Fibroblast of skin of left biceps (primary cell): Measurements from ENCODE around the gene EFNB2.
A peak's percentile ranks its signal among the peaks of the same experiment; 100 is the strongest.

Source experiments
- DNase-seq, 2 experiments: peaks; one replicate each; pipeline ENCODE4 v3.0.0-alpha.2; 2013; ENCODE audit warnings: low read depth in 2 of 2

The EFNB2 gene

DNA sequence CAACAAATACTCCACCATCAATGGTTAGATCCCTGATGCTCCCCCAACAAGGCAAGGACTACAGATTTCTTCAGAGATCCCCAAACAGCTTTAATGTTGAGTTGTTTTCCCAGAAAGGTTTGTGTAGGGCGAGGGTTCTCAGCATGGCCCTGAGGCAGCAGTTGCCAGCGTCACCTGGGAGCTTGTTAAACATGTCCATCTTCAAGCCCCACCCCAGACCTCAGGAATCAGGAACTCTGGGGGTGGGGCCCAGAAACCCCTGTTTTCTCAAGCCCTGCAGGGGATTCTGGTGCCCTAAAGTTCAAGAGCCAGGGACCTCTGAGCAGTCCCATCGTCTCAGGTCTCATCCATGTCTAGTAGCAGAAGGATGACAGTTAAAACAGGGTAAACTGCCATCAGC, 9.6 kb downstream of the EFNB2 start:
- no peak for DNase-seq

DNA sequence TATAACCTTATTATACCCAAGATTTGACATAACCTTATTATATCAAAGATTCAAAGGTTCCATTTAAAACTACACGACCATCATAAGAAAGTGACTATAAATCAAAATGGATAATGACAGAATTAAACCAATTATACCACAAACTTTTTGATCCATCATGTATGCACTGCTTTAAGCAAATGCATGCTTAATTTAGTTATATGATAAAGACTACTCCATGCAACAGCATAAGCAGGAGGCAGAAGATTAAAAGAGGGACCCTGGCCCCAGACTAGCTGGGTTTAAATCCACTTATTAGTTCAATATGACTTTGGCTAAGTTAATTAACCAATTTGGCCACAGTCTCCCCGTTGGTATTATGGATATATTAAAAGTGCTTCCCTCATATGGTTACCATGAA, 11.4 kb downstream of the EFNB2 start:
- no peak for DNase-seq

DNA sequence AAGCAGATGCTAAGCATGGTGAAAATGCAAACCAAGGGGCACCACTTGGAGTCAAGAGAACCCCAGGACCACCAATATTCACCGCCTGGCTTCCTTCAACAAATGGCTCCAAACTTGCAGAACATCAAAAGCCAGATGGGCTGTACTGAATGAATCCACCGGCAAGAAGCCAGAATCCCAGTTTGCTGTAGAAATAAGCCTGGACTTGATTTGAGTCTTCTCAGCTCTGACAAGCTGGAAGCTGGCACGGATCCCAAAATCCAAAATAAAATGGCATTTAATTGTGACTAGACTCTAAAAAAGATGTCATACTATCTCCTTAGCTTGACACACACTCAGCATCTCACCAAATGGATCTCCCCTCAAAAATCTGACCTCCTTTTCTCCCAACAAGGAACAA, 11.9 kb downstream of the EFNB2 start:
- DNase-seq: no peak

DNA sequence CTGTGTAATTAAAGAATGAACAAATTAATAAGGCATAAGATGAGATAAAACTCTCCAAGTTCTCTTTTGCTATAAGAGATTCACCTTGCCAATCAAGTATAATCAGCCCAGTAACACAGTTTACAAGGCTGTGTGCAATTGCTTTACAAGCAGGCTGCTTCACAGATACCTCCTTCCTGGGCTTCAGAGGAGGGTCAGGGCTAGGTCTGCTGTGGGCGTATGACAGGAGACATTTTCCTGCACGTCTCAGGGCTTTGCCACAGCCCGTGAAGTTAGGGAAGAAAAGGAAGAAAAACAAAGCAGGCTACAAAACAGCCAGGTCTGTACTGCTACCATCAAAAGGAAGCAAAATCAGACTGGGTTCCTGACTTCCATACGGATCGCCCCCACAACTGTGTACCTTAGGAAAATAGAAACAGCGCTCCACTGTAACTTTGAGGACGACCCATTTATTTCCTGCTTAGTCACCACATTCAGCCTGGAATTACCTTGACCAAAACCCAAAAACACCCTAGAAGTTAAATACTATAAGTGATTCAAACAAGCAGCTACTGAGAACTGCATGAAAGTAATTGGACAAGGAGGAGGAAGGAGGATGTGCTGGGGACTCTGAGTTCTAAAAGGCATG, 12.4 kb downstream of the EFNB2 start:
- DNase-seq: no peak

DNA sequence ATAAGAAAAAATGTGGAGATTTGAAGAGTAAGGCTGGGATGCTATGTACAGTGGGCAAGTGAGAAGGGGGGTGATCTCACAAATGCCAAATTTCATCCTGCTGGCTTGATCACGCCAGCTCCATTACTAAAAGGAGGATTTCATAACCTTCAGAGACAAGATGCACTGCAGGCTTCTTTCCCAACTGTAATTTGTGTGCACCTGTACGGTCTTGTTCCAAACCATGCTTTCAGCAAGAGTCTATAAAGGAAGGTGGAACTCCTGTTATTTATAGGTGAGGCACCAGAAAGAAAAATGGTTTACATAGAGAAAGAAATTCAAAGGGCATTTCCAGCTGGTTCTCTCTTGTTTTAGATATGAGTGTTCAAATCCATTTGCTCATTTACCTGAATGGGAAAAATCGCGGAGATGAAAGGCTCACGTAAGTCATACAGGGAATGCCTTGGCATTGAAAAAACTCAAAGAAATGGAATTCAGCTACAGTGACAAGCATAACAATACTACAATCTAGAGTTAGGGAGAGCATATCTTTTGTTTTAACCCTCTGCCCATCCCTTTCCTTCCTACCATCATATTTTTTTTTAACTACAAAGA, 13.3 kb downstream of the EFNB2 start:
- DNase-seq: no peak

DNA sequence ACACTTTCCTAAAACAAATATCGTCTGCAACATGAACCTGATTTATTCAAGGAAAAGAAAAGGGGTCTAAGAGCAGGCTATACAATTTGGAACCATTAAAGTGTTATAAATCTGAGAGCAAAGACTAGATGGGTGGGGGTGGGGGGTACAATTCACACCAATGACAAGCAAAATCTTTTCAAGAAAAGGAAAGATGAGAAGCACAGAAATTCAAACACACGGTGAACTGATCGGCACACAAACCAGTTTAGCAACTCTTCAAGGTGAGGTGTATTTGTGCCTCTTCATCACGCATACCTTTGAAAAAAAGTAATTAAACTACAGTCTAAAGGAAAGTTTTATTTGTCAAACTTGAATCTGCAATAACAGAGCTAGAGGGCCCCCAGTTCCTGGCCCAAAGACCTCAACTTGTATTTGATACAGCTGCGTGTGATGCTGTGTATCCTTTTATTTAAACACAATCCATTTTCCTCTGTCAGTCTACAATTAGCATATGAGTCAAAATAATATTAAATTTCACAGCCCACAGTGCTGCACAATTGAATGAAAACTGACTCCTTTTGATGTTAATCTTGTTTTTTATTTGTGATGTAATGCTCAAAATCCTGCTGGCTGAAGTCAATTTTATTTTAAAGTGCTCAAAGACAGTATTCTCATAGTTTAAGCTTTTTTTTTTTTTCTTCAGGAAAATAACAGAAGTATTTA, 14.2 kb downstream of the EFNB2 start:
- no peak for DNase-seq

DNA sequence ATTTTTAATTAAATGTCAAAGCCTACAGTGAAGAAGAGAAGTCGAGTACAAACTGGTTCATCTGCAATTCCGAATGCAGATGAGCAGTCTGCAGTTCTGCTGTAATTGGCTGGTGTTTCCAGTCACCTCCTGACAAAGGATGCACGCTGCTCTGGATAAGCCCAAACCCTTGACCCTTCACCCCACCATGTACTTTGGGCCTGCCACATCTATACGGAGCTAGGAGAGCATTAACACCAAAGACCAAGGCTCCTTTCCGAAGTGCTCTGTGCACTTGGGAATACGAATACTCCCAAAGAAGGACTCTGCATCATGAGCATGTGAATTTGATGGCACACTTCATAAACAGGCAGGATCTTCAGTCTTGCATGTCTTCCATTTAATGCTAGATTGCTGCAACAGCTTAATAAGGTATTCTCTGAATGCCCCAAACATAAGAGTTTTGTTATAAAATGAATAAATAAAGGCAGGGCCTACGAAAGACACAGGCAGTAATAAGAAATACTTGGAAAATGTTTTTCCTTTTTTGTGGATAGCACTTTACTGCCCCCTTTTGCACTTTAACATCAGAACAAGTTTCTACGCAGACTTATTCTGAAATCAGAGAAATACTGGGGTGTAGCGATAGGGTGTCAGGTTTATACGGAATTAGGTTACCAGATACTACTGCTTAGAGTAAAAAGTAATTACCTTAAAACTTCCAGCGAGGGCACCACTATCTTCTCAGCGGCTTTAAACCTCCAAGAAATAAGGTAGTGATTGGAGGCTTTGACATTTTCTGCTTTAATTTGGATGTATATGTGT, 15.0 kb downstream of the EFNB2 start:
- no peak for DNase-seq

DNA sequence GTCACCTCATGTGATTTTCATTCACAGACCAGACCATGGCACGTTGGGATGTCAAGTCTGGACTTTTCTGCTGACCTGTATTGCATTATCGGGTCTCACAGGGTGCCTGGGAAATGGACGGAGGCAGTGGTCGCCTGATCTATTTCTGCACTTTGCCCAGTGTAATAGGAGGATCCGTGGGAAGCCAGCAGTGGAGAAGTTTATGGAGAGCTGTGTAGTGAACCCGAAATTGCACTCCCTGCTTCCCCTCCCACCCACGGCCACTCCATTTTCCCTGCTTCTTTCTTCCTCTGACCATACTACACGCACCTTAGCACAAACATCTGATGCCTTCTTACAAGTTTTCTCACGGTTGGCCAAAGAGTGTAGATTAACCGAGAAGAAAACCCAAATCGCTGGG, 16.9 kb downstream of the EFNB2 start:
- DNase-seq: no peak

DNA sequence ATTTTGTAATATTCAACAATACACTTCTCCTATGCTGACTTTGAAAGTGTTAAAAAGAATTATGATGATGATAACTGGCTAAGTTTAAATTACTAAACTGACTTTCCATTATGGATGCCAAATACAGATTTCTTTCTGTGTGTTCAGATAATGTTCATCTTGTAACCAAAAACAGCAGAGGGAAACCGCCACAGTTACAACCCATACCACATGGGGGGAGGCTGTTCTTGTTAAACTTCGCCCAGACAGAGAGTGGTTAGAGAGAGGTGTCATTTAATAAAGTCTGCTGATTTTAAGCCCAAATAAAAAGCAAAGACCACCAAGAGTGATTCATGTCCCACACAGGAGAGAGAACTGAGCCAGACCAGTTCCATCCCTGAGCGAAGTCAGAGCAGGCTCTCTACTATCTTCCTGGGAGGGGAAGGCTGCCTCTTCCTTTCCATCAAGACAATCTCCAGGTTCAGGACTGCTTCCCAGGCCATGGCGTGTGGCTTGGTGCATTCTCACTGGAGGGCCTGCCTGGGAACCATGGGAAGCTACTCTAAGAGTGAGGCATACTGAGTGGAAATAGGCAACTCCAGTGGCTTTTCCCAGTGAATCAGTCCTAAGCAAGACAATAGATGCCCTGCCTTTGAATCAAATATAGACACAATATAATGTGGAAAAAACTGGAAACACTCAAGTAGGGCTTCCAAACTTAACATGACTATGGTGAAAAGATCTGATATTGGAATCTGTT, 18.2 kb downstream of the EFNB2 start:
- DNase-seq: no peak

DNA sequence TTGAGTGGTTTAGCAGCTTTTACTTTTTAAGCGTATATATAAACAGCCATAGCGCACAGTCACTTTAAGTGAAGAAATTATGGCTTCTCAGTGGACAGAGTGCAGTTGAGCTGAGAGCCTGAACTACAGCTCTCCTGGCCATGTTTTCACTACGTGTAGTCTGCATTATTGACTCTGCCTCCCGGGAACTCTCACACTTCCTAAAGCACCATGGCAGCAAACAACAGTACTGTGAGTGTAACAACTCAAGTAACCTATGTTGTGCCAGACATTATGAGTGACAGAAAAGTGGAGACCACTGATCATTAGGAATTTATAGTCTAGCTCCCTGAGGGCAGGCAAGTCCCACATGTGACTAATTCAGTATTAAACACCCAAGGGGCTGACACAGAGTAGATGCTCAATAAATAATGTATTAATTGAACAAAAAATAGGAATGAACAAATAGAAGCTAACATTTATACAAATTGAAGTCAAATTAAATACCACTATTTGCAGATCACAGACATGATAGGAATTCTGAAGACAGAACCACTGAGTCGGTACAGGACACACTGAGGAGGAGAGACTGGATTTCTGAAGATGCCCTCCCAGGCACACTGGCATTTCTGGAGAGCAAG, 19.7 kb downstream of the EFNB2 start:
- DNase-seq: no peak

DNA sequence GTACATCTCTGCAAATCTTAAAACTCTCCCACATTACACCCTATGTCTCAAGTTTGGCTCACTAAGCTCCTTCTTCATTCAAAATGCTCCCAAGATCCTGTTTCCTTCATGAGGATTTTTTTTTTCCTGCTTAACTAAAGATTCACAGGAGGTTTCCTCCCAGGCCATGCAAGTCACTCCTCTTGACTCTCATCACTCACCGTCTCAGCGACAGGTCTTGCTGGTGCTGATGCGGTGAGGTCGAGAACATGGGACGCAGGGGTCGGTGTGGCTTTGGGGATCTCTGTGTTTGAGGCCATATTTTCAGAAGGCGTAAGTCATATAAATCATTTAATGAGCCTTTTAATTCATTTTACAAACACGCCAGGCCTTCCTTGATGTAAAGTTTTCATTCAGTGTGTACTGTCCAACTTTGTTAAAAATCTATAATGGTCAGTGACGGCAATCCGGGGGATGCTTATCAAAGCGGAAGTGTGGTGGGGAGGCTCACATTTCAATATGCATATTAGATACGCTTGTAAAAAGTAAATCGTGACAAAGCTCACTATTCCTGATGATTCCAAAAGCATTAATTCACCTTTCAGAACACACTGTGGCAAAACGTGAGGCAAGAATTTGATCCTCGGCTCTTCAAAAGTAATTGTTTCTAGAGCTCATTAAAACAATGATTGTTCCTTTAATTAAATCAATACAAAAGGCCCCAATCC, 20.4 kb downstream of the EFNB2 start:
- no peak for DNase-seq

DNA sequence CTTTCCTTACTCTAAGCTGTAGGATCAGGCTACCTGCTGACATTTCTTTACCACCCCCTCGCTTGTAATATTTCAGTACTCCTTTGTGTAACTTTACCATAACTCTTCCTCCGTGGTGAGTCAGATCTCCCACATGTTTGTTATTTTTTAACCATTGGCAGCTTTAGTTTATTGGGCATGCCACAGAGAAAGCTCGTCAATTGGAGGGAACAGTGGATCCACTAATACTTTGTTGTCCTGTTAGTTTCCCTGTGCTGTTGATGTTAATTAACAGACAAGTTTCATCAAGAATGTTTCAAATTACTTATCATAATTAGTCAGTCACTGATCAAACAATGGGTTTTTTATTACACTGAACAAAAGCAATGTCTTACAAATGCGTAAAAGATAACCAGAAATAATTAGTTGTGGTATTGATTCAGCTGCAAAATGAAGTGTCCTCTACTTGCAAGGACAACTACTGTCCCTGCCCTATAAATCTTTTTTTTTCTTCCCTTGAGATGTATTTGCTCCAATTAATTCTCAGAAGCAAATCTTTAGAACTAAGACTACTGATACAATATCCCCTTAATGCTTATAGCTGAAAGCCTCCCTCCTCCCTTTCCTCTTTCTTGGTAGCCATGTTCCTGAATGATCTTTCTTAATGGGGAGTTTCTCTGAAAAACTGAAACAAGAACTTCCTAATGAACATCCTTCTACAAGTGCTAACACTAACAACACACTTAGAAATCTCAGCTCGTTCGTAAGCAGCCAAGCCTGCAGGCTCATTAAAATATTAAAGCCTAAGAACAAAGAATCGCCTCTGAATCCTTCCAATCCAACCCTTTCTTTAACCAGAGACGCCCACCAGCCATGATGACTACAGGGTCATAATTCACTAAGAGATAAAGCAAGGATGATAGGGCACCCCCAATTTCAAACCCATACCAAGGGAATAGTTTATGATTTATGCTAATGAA, 22.2 kb downstream of the EFNB2 start:
- no peak for DNase-seq

DNA sequence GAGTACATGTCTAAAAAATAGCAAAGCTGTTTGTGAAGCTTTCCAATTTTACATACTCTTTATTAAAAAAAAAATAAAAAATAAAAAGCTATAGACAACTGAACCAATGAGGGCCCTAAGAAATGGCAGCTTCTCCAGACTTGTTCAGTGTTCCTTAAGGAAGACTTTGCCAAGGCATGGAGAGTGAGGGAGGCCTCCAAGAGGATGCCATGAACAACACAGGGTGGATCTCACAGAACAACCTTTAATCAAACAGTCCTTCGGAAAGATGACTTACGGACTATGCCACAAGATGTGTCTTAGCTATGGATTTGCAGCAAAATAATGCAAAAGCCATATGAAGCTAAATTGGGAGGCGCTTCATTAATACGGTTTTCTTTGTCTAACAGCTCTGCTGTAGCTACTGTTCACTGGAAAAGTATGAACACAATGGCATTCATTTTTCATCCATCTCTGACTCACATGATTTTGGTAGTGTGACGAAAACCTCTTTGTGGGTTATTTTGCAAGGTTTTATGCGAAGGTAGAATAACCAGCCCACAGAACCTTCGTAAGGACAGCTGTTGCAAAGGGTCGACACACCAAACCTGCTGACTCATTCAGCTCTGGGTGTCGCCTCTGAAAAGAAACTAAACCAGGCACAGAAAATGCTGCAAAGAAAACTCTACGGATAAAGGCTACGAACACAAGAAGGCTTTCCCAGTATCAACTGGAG, 27.7 kb downstream of the EFNB2 start:
- DNase-seq: peak; percentile 86 to 88

DNA sequence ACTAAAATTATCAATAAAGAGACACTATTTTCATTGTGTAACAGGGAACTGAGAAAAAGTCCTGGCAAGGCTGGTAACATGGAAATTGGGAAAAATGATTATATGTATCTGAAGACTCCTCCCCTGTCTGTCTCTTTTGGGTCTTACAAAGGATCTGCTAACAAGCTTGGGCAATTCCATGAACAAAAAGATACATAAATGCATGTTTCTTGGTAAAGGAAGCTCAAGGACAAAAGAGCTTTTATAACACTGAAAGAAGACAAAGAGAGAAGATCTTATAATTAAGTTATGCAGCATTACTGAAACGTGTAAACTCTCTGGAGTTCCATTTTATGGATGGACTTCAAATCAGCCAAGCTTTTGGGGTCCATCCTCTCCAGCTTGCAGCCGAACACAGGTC, 29.2 kb downstream of the EFNB2 start:
- no peak for DNase-seq

DNA sequence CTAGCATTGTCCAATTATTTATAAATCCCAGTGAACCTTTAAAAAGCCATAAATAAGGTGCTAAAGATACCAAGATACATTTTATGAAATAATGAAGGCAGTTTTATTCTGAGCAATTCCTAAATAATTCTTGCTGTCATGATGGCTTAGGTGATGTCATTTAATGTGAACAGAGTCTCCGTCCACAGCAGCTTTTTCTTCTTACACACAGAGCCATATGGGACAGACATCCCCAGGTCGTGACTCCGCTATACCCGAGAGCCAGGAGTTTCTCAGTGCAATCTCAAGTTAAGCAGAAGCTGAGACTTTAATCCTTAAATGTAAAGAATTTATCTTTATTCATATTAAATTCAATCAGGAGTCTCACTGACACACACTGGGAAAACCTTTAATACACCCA, 29.7 kb downstream of the EFNB2 start:
- no peak for DNase-seq

DNA sequence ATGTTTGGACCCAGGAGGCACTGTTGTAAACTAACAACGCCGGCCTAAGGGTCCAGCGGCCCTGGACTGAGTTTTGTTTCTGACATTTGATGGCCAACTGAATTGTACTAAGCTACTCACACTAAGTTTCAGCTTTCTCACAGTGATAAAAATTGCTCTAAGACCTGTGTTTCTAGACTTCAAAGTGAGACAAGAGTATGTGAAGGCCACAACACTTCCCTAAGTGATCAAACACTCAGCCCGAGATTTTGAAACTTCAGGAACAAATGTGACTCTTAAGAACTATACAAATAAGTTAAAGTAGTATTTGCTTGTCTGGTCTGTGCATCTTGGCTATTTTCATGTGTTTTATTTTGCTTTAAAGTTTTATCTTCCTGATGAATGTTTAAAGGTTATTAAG, 30.2 kb downstream of the EFNB2 start:
- no peak for DNase-seq

DNA sequence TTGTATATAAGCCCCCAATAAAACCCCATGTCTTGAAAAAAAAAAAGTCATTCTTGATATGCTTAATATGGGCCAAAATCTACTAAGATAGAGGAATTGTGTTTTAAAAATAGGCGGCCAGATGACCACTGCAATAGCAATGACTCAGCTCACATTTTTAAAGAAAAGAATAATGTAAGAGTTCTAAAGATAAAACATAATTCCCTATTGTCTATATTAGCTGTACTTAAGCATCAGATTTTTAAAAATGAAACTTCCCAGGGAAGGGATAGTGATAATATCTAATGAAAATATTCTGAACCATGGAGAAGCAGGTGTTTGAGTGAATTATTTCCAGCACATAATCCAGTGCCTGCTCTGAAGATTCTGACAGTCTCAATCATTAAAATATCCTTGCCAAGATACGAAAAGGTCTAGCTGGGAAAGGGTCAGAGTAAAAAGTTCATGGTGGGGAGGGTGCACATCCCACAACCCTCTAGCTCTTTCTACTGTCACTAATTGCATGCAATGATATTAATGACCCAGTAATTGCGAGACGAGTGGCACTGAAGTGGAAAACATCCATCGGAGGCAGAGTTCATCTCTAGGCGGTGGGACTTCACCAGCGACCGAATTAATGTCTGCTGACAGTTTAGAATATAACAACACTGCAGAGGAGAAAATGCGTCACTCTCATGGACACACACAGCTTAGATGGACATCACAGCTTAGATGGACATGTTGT, 31.6 kb downstream of the EFNB2 start:
- no peak for DNase-seq

DNA sequence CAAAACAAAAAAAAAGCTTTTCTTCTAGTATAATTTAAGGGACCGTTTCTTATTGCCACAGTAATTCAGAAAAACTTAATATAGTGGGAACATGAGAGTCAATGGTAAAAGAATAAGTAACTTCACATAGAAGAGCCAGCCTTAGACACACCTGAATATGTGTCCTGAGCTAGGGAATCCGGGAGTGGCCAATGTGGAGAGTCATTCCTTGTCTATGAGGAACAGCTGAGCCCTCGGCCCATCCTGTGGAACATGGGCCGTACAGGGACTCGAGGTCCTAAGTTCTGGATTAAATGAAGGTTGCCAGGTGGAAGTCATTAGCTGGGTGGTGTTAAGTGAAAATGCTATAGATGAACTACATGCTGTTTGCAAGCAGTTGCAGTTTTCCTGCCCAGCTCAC, 32.2 kb downstream of the EFNB2 start:
- DNase-seq: no peak
